RWPE2 (cell line): ENCODE results near the gene IGFBP7.

Experiments
- ATAC-seq: fragments of 200-7000 bp; cut with Tn5 transposase; 3 replicates; pipeline ENCODE4 v1.9.1; 2021; ENCODE audit warnings: low read depth
- DNase-seq: peaks from one replicate; pipeline ENCODE4 v3.0.0-alpha.2; 2020; ENCODE audit warnings: low spot score
- H3K27ac ChIP-seq: fragments of 450-650 bp; 2 replicates; pipeline ENCODE4 v1.5.1; 2017; ENCODE audit warnings: mild to moderate bottlenecking; ENCODE audit not compliant: poor library complexity, severe bottlenecking
- H3K27me3 ChIP-seq: fragments of 250-450 bp; sonication (Bioruptor Pico); 2 replicates; pipeline ENCODE4 v1.5.1; 2021; ENCODE audit warnings: mild to moderate bottlenecking, moderate library complexity; ENCODE audit not compliant: insufficient read depth, poor library complexity, severe bottlenecking
- H3K36me3 ChIP-seq: fragments of 250-450 bp; sonication (Bioruptor Pico); 2 replicates; pipeline ENCODE4 v1.5.1; 2020; ENCODE audit warnings: low read depth, mild to moderate bottlenecking, moderate library complexity
- H3K4me1 ChIP-seq: fragments of 250-450 bp; sonication (Bioruptor Pico); 2 replicates; pipeline ENCODE4 v1.5.1; 2021; ENCODE audit warnings: mild to moderate bottlenecking, moderate library complexity; ENCODE audit not compliant: insufficient read depth, poor library complexity, severe bottlenecking
- H3K4me3 ChIP-seq: fragments of 250-450 bp; sonication (Bioruptor Pico); 2 replicates; pipeline ENCODE4 v1.5.1; 2021; ENCODE audit warnings: mild to moderate bottlenecking, moderate library complexity; ENCODE audit not compliant: severe bottlenecking
- H3K9me3 ChIP-seq: fragments of 250-450 bp; sonication (Bioruptor Pico); 2 replicates; pipeline ENCODE4 v1.5.1; 2021; ENCODE audit warnings: mild to moderate bottlenecking, moderate library complexity; ENCODE audit not compliant: severe bottlenecking
- CTCF ChIP-seq: fragments of 450-650 bp; IDR thresholded peaks from one replicate; pipeline ENCODE4 v1.5.1; 2017; ENCODE audit warnings: mild to moderate bottlenecking, moderate library complexity; ENCODE audit not compliant: poor library complexity, severe bottlenecking

The IGFBP7 gene

GRCh38 chr4:57109847-57110639 is at the start of gene IGFBP7:
Gene IGFBP7, minus strand, starts transcription at chr4:57110385. Its CDS starts 34 bp downstream, at chr4:57110351.
- H3K27me3 ChIP-seq = no peaks in the 10 kb centered on the region
- peak within 1 kb of the TSS; percentile 71 for H3K27ac ChIP-seq
- DNase-seq (no peak), ATAC-seq (peak; percentile 61)
- TF ChIP-seq CTCF = no peak
- H3K9me3 ChIP-seq = no peaks in the 10 kb centered on the region
- peak within 1 kb of the TSS; percentile 91 for H3K4me3 ChIP-seq
- H3K36me3 ChIP-seq = peaks cover 36% of the 10 kb centered on the region
- peaks cover 47% of the 10 kb centered on the region for H3K4me1 ChIP-seq

GRCh38 chr4:57159866-57160265 is 49.7 kb upstream of the IGFBP7 start:
- H3K27me3 ChIP-seq = no peaks in the 10 kb centered on the region
- H3K4me3 ChIP-seq = no peak overlapping the region
- H3K9me3 ChIP-seq = no peaks in the 10 kb centered on the region
- H3K36me3 ChIP-seq = no peaks in the 10 kb centered on the region
- DNase-seq (no peak), ATAC-seq (no peak)
- no peaks in the 10 kb centered on the region for H3K4me1 ChIP-seq
- TF ChIP-seq CTCF = no peak
- no peak overlapping the region for H3K27ac ChIP-seq

GRCh38 chr4:57158762-57159161 is 48.6 kb upstream of the IGFBP7 start:
- no peaks in the 10 kb centered on the region for H3K4me1 ChIP-seq
- H3K27me3 ChIP-seq = no peaks in the 10 kb centered on the region
- no peaks in the 10 kb centered on the region for H3K9me3 ChIP-seq
- no peak for TF ChIP-seq CTCF
- H3K4me3 ChIP-seq = no peak overlapping the region
- H3K36me3 ChIP-seq = no peaks in the 10 kb centered on the region
- ATAC-seq (no peak), DNase-seq (no peak)
- H3K27ac ChIP-seq = no peak overlapping the region

- no peak for DNase-seq
Observed at GRCh38 chr4:57158221-57158620, 48.0 kb upstream of the IGFBP7 start.

More at GRCh38 chr4:57158221-57158620, 48.0 kb upstream of the IGFBP7 start:
- no peaks in the 10 kb centered on the region for H3K4me1 ChIP-seq
- no peak overlapping the region for H3K27ac ChIP-seq
- no peak overlapping the region for H3K4me3 ChIP-seq
- no peak for TF ChIP-seq CTCF
- no peak for ATAC-seq
- no peaks in the 10 kb centered on the region for H3K9me3 ChIP-seq
- no peaks in the 10 kb centered on the region for H3K36me3 ChIP-seq
- H3K27me3 ChIP-seq = no peaks in the 10 kb centered on the region
